Measurements from ENCODE around the gene CROCC.
"Not testable (repeated sequence)": the region's sequence is repeated elsewhere in the genome, so short reads cannot be mapped to it uniquely, and the experiment has no call there.

The CROCC gene

DNA sequence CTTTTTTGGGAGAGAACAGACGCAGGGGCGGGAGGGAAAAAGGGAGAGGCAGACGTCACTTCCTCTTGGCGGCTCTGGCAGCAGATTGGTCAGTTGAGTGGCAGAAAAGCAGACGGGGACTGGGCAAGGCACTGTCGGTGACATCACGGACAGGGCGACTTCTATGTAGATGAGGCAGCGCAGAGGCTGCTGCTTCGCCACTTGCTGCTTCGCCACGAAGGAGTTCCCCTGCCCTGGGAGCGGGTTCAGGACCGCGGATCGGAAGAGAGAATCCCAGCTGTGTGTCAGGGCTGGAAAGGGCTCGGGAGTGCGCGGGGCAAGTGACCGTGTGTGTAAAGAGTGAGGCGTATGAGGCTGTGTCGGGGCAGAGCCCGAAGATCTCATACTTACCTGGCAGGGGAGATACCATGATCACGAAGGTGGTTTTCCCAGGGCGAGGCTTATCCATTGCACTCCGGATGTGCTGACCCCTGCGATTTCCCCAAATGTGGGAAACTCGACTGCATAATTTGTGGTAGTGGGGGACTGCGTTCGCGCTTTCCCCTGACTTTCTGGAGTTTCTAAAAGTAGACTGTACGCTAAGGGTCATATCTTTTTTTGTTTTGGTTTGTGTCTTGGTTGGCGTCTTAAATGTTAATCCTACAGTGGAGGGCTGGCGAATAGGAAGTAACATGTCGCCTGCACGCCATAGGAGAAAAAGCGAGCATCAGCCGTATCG is 26.0 kb upstream of the CROCC start, which contains the start of gene RNU1-2:
Gene RNU1-2 (plus strand): TSS at position 383 of the 718 bp plus-strand sequence.
- DNase-seq (ENCODE audit: low spot score), result not testable (repeated sequence)

GRCh38 chr1:16896316-16897055 is 25.2 kb upstream of the CROCC start:
- not testable (repeated sequence) for DNase-seq (ENCODE audit: low spot score)

DNA sequence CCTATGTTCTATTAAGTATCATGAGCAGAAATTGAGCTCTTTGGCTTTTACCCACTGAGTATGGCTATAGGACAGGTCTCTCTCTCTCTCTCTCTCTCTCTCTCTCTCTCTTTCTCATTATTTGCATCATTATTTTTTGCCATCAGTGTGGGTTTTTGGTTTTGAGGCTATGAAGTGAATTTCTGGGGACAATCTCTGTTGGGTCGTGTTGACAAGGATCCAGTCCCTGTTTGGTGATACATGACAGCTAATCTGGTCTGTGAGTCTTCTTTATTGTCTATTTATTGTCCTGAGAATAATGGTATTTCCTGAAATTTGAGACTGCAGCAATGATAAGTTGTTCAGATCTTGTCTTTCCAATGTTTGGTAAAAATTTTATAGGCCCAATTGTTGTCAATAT is 24.1 kb upstream of the CROCC start:
- not testable (repeated sequence) for DNase-seq (ENCODE audit: low spot score)

GRCh38 chr1:16898298-16898697 is 23.4 kb upstream of the CROCC start:
- DNase-seq (ENCODE audit: low spot score), result not testable (repeated sequence)

GRCh38 chr1:16899020-16899419 is 22.7 kb upstream of the CROCC start:
- not testable (repeated sequence) for DNase-seq (ENCODE audit: low spot score)

DNA sequence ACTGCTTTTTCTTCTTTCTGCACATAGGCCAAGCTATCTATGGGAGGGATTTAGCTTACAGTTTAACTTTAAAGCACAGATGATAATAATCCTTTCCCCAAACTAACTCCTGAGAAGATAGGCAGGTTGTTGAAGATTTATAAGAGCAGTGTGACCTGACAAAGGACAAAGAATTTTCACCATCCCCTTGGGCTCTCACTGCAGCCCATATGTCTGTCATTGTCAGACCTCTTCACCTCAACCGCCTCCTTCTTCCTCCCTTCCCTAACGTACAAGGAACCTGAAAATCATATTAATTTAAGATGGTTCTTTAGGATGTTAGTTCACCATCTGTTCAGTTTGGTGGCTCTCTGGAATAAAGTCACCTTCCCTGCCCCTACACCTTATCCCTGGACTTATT is 21.0 kb upstream of the CROCC start:
- no peak for DNase-seq (ENCODE audit: low spot score)

DNA sequence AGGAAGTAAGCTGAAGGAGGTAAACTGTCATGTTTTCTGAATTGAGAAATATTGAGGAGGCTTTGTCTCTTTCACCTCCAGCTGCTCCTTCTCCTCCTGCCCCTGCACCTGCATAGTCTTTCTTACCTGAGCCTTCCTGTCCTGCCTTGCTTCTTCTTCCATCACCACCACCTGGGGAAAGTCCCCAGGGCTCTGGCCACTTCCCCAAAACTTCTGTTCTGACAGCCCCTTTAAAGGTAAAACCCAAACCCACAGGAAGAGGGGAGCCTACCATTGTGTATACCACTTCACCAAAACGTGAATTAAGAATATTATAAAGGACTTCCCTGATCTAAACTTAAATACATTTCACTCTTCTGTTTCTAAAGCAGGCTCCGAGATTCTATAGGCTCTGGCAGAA is 20.4 kb upstream of the CROCC start:
- DNase-seq (ENCODE audit: low spot score), result not testable (repeated sequence)

- no peak for DNase-seq (ENCODE audit: low spot score)
Observed at GRCh38 chr1:16903054-16903453, 18.7 kb upstream of the CROCC start.

GRCh38 chr1:16903458-16903796 is 18.3 kb upstream of the CROCC start:
- DNase-seq (ENCODE audit: low spot score), result no peak

GRCh38 chr1:16904560-16905109 is 17.1 kb upstream of the CROCC start:
- peak; percentile 95 for DNase-seq (ENCODE audit: low spot score)

GRCh38 chr1:16905110-16905867 is 16.4 kb upstream of the CROCC start:
- peak; percentile 21 for DNase-seq (ENCODE audit: low spot score)

- DNase-seq (ENCODE audit: low spot score), result no peak
Observed at GRCh38 chr1:16905868-16906702, 15.6 kb upstream of the CROCC start.

DNA sequence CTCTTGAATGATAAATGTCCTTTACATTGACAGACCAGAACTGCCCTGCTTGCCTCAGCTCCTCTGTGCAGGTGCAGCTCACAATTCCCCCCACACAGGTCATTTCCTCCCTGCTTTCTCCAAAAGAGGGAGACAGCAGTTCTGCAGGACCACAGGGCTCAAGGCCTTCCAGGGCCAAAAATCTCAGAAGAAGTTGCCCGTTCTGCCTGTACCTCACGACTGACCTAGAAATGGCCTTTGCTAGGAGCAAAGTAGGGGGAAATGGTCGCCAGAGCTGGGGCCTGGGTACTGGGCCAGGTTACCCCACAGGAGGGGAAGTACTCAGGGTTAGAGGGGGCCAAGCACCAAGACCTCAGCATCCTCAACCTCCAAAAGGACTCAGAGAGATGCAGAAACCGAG is 14.9 kb upstream of the CROCC start:
- no peak for DNase-seq (ENCODE audit: low spot score)

DNA sequence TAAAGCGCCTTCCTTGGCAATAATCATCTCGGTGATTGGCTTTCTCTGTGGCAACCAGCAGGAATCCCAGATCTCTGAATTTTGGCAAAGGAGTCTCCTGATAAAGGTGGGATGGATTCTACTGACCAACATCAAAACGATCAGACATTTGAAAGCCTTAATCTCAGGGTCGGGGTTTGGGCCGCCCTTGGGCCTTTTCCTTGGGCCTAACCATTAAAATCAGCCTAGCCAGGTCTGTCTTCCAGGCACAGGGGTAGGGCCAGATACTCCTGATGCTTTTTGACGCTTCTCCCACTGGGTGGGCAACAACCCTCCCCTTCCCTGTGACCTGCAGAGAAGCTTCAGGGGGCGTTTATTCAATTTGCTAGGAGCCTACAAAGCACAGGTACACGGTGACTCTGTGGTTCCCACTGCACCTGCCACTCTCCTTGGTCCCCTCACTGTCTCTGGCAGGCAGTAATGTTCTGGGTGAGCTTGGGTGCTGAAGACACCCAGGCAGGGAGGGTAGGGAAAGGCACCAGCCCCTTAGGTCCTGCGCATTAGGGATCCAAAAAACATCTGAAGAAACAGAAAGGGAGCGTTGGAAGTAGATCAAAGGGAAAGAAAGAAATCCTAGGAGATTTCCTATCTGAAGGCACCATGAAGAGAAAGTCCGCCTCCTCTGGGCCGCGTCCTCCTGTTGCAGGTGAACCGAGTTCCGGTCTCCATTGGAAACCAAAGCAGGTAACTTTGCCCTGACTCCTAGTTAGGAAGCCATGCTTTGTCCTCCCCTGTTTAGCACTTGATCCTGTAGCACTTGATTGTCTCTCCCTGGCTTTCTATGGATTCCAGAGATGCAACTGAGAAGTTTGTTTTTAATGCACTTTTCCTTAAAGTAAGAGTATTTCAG is 13.6 kb upstream of the CROCC start:
- DNase-seq (ENCODE audit: low spot score), result no peak

- peak; percentile 68 for DNase-seq (ENCODE audit: low spot score)
Observed at GRCh38 chr1:16911851-16912721, 9.6 kb upstream of the CROCC start.

DNA sequence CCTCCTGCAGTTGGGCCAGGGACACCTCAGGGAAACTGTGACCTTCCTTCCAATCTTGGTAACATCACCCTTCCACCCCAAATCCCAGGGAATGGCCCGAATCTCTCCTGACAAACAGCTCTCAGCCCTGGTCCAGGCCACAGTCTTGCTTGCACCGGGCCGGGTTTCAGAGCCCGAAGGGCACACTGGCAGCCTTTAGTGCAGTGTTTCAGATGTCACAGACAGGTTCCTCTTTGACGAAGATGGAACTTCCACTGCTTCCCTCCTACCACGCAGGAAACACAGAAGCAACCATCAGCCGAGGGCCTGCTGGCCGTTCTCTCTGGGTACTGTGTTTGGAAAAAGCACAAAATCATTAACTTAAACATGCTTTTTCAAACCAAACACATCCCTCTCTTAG is 9.0 kb upstream of the CROCC start:
- DNase-seq (ENCODE audit: low spot score), result not testable (repeated sequence)

DNA sequence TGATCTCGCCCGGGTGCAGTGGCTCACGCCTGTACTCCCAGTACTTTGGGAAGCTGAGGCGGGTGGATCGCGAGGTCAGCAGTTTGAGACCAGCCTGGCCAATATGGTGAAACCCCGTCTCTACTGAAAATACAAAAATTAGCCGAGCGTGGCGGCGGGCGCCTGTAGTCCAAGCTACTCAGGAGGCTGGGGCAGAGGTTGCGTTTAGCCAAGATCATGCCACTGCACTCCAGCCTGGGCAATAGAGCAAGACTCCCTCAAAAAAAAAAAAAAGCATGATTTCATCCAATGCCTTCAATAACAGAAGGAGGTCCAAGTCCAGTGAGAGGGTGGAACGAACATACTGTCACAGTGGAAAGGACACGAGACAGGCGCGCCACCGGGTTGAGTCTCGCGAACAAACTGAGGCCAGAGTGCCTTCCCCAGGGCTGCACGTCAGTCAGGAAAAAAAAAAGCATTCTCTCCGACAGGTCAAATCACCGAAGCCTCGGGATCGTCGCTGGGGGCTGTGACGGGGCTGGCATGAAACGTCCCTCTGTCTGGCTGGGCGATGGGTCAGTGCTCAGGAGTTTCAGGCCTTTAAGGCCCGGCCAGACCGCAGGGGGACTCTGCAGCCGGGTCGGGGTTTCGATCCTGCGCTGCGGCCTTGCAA is 8.4 kb upstream of the CROCC start:
- no peak for DNase-seq (ENCODE audit: low spot score)

DNA sequence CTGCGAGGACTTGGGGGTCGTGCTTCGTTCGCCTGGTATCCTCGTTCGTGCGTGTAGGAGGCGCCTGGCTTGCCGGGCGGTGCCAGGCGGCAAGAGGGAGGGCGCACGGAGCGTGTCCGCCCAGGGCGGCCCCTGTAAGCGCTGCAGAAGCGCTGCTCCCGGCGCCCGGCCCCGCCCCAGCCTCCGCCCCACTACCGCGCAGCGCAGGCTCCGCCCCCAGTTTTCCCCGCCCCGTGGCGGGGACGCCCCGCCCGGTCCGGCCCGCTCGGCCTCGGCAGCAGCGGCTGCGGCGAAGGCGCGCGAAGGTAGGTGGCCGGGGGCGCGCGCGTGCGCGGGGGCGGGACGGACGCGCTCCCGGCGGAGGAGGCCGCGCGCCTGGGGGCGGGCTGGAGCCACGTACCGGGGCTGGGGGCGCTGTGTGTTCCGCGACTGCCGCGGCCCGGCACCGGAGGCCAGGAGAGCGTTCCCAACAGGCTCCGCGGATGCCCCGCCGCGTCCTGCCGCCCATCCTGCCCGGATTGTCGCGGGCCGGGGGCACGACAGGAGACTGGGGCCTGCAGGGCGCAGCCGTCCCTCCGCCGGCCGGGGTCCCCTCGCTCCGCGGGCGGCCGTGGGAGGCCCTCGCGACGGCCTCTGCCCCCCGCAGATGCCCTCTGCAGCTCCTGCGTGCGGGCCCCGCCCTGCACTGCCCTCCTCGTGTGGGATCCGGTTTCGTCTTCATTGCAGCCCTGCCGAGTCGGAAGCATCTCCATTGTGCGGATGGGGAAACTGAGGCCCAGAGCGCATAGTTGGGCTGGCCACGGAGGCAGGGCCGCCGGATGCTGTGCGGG is 7.7 kb upstream of the CROCC start:
- DNase-seq (ENCODE audit: low spot score), result peak; percentile 99
